HepG2 (cell line): ENCODE measurements around the gene NEURL1B. TPM values are rescaled to one million over a fixed set of nuclear protein-coding genes. Genes with fewer than 3 reads are reported as not detected.

Source experiments
- ATAC-seq: fragments of 200-7000 bp; cut with Tn5 transposase; 3 replicates; pipeline ENCODE4 v1.9.1; 2020; ENCODE audit warnings: mild to moderate bottlenecking, moderate library complexity
- BruUV-seq: library from RNA; stranded (reverse); fragments of 400-500 nt; replicated peaks from 2 replicates; lab custom pipeline; 2021; lab: Mats Ljungman, UMichigan
- CTCF ChIA-PET: fragments of 300-600 bp; formaldehyde crosslinking; extraction: SDS; loops from one replicate; lab custom pipeline; 2021; ENCODE audit warnings: low total read pairs, inconsistent platforms, low intra/inter-chr PET ratio; lab: Yijun Ruan, JAX
- POLR2A ChIA-PET: fragments of 350-600 bp; sonication (Branson Sonifier 250); formaldehyde crosslinking; loops from one replicate; lab custom pipeline; 2020; ENCODE audit warnings: antibody characterized with exemption, inconsistent platforms; lab: Yijun Ruan, JAX
- DNase-seq: peaks from one replicate; pipeline ENCODE4 v3.0.0-alpha.2; 2015; ENCODE audit warnings: low spot score
- FAIRE-seq: peaks from 3 replicates; lab custom pipeline; 2011; peaks lifted over from hg19 to GRCh38; lab: Jason Lieb, UNC
- H2AFZ ChIP-seq: one replicate; pipeline ENCODE4 v1.6.1; 2011; ENCODE audit warnings: low read length, inconsistent platforms
- H3K27ac ChIP-seq: fragments of 300-600 bp; 3 replicates; pipeline ENCODE4 v1.8.0; 2011; ENCODE audit warnings: mixed run types, mild to moderate bottlenecking, mixed read lengths, low read length, inconsistent platforms; ENCODE audit not compliant: insufficient read depth; ENCODE audit errors: extremely low read length
- H3K27me3 ChIP-seq, 2 experiments: fragments of 200-600 bp in 1 of 2; 2 replicates in 1 of 2; 3 replicates in 1 of 2; pipeline versions ENCODE4 v1.6.0 to v1.8.0; 2011; ENCODE audit warnings: low read length in 2 of 2, mild to moderate bottlenecking in 2 of 2, moderate library complexity in 2 of 2, inconsistent platforms in 1 of 2; ENCODE audit not compliant: insufficient read depth in 2 of 2, control insufficient read depth in 1 of 2
- H3K36me3 ChIP-seq, 2 experiments: fragments of 200-600 bp in 1 of 2; replicated peaks in 1 of 2; 2 replicates in 1 of 2; 3 replicates in 1 of 2; pipeline versions ENCODE4 v1.5.1 to v1.8.0; 2011; ENCODE audit warnings: low read length in 2 of 2, inconsistent platforms in 1 of 2; ENCODE audit not compliant: insufficient read depth in 2 of 2, control insufficient read depth in 1 of 2
- H3K4me1 ChIP-seq: 2 replicates; pipeline ENCODE4 v1.5.1; 2012; ENCODE audit warnings: low read length, inconsistent platforms; ENCODE audit not compliant: insufficient read depth
- H3K4me2 ChIP-seq: 2 replicates; pipeline ENCODE4 v1.6.0; 2011; ENCODE audit warnings: low read depth, low read length, inconsistent platforms
- H3K4me3 ChIP-seq, 3 experiments: fragments of 200-600 bp in 1 of 3; sonication (generic), shearing (Covaris generic) in 1 of 3; replicated peaks in 1 of 3; 2 replicates each; pipeline ENCODE4 v1.5.1; 2011 to 2016; ENCODE audit warnings: low read length in 3 of 3, inconsistent platforms in 2 of 3, low read depth in 2 of 3, mild to moderate bottlenecking in 2 of 3, control low read depth in 1 of 3, mixed read lengths in 1 of 3; ENCODE audit not compliant: insufficient read depth in 1 of 3
- H3K79me2 ChIP-seq: one replicate; pipeline ENCODE4 v1.6.1; 2011; ENCODE audit warnings: low read length, inconsistent platforms; ENCODE audit not compliant: insufficient read depth
- H3K9ac ChIP-seq: 2 replicates; pipeline ENCODE4 v1.6.0; 2011; ENCODE audit warnings: mild to moderate bottlenecking, low read depth, low read length, inconsistent platforms; ENCODE audit not compliant: insufficient read depth
- H3K9me3 ChIP-seq: 2 replicates; pipeline ENCODE4 v1.5.1; 2012; ENCODE audit warnings: mild to moderate bottlenecking, low read length
- H4K20me1 ChIP-seq: 2 replicates; pipeline ENCODE4 v1.6.0; 2011; ENCODE audit warnings: inconsistent platforms, mild to moderate bottlenecking, low read length, moderate library complexity; ENCODE audit not compliant: insufficient read depth
- ELF4 ChIP-seq: sonication (generic); formaldehyde crosslinking; IDR thresholded peaks from 2 replicates; pipeline ENCODE4 v1.5.0; 2020; ENCODE audit warnings: missing genetic modification reagents, mild to moderate bottlenecking, moderate library complexity, borderline replicate concordance
- TCF7L2 ChIP-seq: IDR thresholded peaks from 2 replicates; pipeline ENCODE4 v1.6.1; 2011; ENCODE audit warnings: mild to moderate bottlenecking, low read depth, low read length, moderate library complexity
- ZFX ChIP-seq: sonication (generic); formaldehyde crosslinking; IDR thresholded peaks from 2 replicates; pipeline ENCODE4 v1.4.0; 2020; ENCODE audit warnings: mild to moderate bottlenecking, low read depth, missing genetic modification reagents, moderate library complexity
- ZNF160 ChIP-seq: sonication (generic); formaldehyde crosslinking; IDR thresholded peaks from 2 replicates; pipeline ENCODE4 v1.8.0; 2022; ENCODE audit warnings: mild to moderate bottlenecking, inconsistent platforms, missing genetic modification reagents
- ZNF205 ChIP-seq: IDR thresholded peaks from 2 replicates; pipeline ENCODE4 v1.6.1; 2018; ENCODE audit warnings: missing biosample characterization, missing genetic modification reagents
- ZNF253 ChIP-seq: sonication (generic); formaldehyde crosslinking; IDR thresholded peaks from 2 replicates; pipeline ENCODE4 v1.8.0; 2022; ENCODE audit warnings: mild to moderate bottlenecking, missing genetic modification reagents, borderline replicate concordance
- ZNF382 ChIP-seq: sonication (generic); formaldehyde crosslinking; IDR thresholded peaks from 2 replicates; pipeline ENCODE4 v1.5.0; 2020; ENCODE audit warnings: missing genetic modification reagents, mild to moderate bottlenecking, borderline replicate concordance
- ZNF512B ChIP-seq: sonication (generic); formaldehyde crosslinking; IDR thresholded peaks from 2 replicates; pipeline ENCODE4 v1.5.1; 2020; ENCODE audit warnings: missing genetic modification reagents, mild to moderate bottlenecking, borderline replicate concordance
- WGBS: methylation state at CpG from one replicate; pipeline ENCODE4 v1.1.6; 2017; ENCODE audit warnings: low lambda C conversion rate; 5-methylcytosine and 5-hydroxymethylcytosine counted together
- in situ Hi-C: cut with HindIII; loops from 2 replicates; pipeline ENCODE4 v1.10.0; 2017; ENCODE audit warnings: low pct_unique_long_range_greater_than_20kb; ENCODE audit not compliant: extremely low pct_ligation_motif_present
- intact Hi-C: fragments of 100-400 bp; cut with micrococcal nuclease; formaldehyde crosslinking; loops from one replicate; pipeline ENCODE4 v1.10.0; 2022; ENCODE audit not compliant: unreplicated experiment
- polyA plus RNA-seq, 8 experiments: library from polyadenylated mRNA; depleted of rRNA in 3 of 8; stranded (reverse) in 7 of 8; unstranded in 1 of 8; fragments of >200 nt; fragmentation: Illumina TruSeq in 4 of 8; extraction: Trizol in 4 of 8; gene quantifications; 2 replicates each; pipeline versions ENCODE4 v1.2.1 to v1.2.3, GENCODE V29; 2011 to 2016; ENCODE audit warnings: low read depth in 4 of 8, missing spikeins in 1 of 8, mixed read lengths in 1 of 8; ENCODE audit not compliant: insufficient read depth in 1 of 8
- total RNA-seq, 5 experiments: library from RNA; depleted of rRNA; stranded (reverse); fragments of >200 nt; fragmentation: Illumina TruSeq; extraction: Trizol; gene quantifications; 2 replicates each; pipeline ENCODE4 v1.2.3, GENCODE V29; 2016; ENCODE audit warnings: low read depth in 1 of 5

NEURL1B gene
- total and polyA plus RNA-seq, 2 of the 13 experiments (the other 11 are each of a cell fraction or from before 2014, with no cell fraction given), result 0.09 to 0.13 TPM

GRCh38 chr5:172645271-172646055, 4.4 kb downstream of the NEURL1B start:
- 63% methylated on average over 10 of the region's 11 CpGs for WGBS
- no TSS peak for BruUV-seq
- intact Hi-C loops, result loop anchor here (10.0 kb wide), 1 partner anchor 49 kb away; no protein-coding TSS in a partner anchor
- DNase-seq (no peak), ATAC-seq (no peak), FAIRE-seq (no peak)
- Histone ChIP-seq H3K27me3 (peaks cover 0 to 35% of the 10 kb centered on the region in 2 experiments; a peak in 3 of 5 replicates), H2AFZ (no peak overlapping the region), H3K79me2 (no peaks in the 10 kb centered on the region), H3K4me1 (peaks cover 4% of the 10 kb centered on the region), H3K9me3 (no peaks in the 10 kb centered on the region), H4K20me1 (no peaks in the 10 kb centered on the region), H3K36me3 (no peaks in the 10 kb centered on the region), H3K9ac (no peak overlapping the region), H3K4me3 (no peak overlapping the region), H3K4me2 (no peak overlapping the region), H3K27ac (no peak overlapping the region)
- CTCF ChIA-PET, result no interaction called here
- TF ChIP-seq ZNF512B (CRISPR knock-in tag), result no peak
- no peak for TF ChIP-seq ZFX (CRISPR knock-in tag)
- no peak for TF ChIP-seq TCF7L2
- TF ChIP-seq ZNF160 (CRISPR knock-in tag), result no peak
- TF ChIP-seq ZNF253 (CRISPR knock-in tag), result no peak
- no peak for TF ChIP-seq ELF4 (CRISPR knock-in tag)
- TF ChIP-seq ZNF205, result no peak
- TF ChIP-seq ZNF382 (CRISPR knock-in tag), result no peak
- in situ Hi-C loops, result no loop called here
- POLR2A ChIA-PET, result interaction anchor here (1.5 to 1.6 kb wide), 2 partner anchors 15 kb away, joined by 3 to 5 read pairs; no protein-coding TSS in a partner anchor
